Measurements from ENCODE around the gene RPS25.

Gene RPS25

DNA sequence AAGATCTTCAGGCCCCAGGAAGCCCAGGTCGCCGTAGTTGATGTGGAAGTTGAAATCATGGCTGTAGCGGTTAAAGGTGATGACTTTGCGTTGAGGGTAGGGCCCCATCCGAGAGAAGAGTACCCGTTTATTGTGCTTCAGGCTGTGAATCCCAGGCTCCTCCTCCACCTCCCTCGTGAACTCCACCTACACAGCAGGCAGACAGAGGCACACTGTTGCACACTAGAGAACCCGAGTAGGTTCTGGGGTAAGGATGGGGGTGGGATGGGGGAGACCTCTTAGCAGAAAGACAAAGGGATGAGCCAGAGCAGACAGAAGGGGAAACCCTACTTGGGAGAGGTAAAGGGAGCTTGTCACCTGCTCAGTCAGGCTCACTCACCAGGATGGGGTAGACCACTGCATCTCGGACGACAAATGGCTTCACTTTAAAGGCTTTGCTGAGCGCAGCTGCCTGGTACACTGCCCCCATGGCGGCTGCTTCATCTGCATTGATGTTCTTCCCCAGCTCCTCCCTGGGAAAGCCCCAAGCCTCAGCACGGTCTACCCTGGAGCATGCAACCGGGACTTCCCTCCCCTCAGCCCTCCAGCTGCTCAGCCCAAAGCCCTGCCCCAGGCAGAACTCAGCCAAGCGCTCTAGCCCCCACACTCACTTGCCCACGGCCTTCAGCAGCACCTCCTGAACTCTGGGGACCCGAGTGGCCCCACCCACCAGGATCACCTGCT lies 33.5 kb upstream of the RPS25 start:
- no peak overlapping the region for H3K4me3 Mint-ChIP-seq
- TF ChIP-seq, protein P1, sequence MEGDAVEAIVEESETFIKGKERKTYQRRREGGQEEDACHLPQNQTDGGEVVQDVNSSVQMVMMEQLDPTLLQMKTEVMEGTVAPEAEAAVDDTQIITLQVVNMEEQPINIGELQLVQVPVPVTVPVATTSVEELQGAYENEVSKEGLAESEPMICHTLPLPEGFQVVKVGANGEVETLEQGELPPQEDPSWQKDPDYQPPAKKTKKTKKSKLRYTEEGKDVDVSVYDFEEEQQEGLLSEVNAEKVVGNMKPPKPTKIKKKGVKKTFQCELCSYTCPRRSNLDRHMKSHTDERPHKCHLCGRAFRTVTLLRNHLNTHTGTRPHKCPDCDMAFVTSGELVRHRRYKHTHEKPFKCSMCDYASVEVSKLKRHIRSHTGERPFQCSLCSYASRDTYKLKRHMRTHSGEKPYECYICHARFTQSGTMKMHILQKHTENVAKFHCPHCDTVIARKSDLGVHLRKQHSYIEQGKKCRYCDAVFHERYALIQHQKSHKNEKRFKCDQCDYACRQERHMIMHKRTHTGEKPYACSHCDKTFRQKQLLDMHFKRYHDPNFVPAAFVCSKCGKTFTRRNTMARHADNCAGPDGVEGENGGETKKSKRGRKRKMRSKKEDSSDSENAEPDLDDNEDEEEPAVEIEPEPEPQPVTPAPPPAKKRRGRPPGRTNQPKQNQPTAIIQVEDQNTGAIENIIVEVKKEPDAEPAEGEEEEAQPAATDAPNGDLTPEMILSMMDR (IDR thresholded peaks at IDR 0.05; ENCODE audit: unreplicated experiment in 3 of 3): no peak
- no peaks in the 10 kb centered on the region for H3K27me3 Mint-ChIP-seq (ENCODE audit: low read depth)
- H3K36me3 Mint-ChIP-seq (ENCODE audit: low read depth): peaks cover 72% of the 10 kb centered on the region
- no peaks in the 10 kb centered on the region for H3K9me3 Mint-ChIP-seq
- H3K4me1 Mint-ChIP-seq: peaks cover 16% of the 10 kb centered on the region
- no peak overlapping the region for H3K27ac Mint-ChIP-seq

DNA sequence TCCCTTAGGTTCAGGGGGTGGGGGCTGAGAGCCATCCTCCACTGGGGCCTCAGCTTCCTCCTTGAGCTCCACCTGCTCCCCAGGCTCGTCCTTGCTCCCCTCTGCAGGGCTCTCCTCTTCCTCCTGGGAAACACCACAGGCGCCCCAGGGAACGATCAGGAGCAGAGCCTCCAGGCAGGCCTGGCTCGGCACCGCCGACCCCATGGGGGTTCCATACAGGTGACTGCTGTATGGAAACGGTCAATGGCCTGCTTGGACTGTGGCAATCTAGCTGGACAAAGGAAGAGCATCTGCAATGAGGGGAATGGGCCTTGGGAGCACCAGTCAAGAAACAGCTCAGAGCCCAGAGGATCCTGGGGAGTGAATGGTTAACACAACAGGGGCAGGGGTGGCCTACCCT lies 30.9 kb upstream of the RPS25 start:
- no peak overlapping the region for H3K4me3 Mint-ChIP-seq
- H3K27ac Mint-ChIP-seq: no peak overlapping the region
- H3K36me3 Mint-ChIP-seq (ENCODE audit: low read depth): peaks cover 67% of the 10 kb centered on the region
- TF ChIP-seq, protein P1 (IDR thresholded peaks at IDR 0.05; ENCODE audit: unreplicated experiment in 3 of 3): no peak
- H3K27me3 Mint-ChIP-seq (ENCODE audit: low read depth): no peaks in the 10 kb centered on the region
- H3K9me3 Mint-ChIP-seq: no peaks in the 10 kb centered on the region
- peaks cover 7% of the 10 kb centered on the region for H3K4me1 Mint-ChIP-seq

DNA sequence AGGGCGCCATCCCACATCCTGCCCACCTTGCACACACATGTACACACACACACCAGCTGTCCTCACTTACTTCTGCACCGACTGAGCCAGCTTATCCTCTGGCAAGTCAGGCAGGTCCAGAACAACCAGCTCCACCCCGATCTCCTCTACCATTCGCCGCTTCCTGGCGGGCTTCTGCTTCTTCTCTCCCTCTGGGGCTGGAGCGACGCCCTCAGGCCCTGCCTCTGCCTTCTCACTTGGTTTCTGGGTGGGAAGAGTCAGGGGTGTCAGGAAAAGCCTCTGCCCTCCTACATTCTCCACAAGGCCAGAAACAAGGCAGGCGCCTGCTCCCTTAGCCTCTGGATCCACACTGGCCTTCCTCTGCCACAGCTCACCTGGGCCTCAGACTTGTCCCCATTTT lies 30.5 kb upstream of the RPS25 start:
- TF ChIP-seq, protein P1 (IDR thresholded peaks at IDR 0.05; ENCODE audit: unreplicated experiment in 3 of 3): no peak
- Mint-ChIP-seq H3K36me3 (ENCODE audit: low read depth) (peaks cover 63% of the 10 kb centered on the region), H3K9me3 (no peaks in the 10 kb centered on the region)

DNA sequence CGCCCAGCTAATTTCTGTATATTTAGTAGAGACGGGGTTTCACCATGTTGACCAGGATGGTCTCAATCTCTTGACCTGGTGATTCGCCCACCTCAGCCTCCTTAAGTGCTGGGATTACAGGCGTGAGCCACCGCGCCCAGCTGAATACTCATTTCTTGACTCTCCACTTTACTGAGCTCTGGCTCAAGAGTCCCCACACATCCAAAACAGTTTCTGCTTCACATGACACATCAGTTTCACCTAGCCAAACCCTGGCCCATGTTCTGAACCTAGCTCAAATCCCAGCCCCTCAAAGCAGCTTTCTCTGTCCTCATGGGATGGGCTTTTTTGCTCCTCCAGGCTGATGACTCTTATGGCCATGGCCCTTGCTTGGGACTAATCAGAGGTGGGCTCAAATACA lies 29.1 kb upstream of the RPS25 start:
- H3K27me3 Mint-ChIP-seq (ENCODE audit: low read depth): no peaks in the 10 kb centered on the region
- H3K4me1 Mint-ChIP-seq: no peaks in the 10 kb centered on the region
- no peak overlapping the region for H3K27ac Mint-ChIP-seq
- no peaks in the 10 kb centered on the region for H3K9me3 Mint-ChIP-seq
- TF ChIP-seq, protein P1 (IDR thresholded peaks at IDR 0.05; ENCODE audit: unreplicated experiment in 3 of 3): no peak
- peaks cover 50% of the 10 kb centered on the region for H3K36me3 Mint-ChIP-seq (ENCODE audit: low read depth)
- H3K4me3 Mint-ChIP-seq: no peak overlapping the region

More for the DNA sequence above, 30.5 kb upstream of the RPS25 start:
- no peaks in the 10 kb centered on the region for H3K27me3 Mint-ChIP-seq (ENCODE audit: low read depth)
- peaks cover 7% of the 10 kb centered on the region for H3K4me1 Mint-ChIP-seq
- no peak overlapping the region for H3K27ac Mint-ChIP-seq
- no peak overlapping the region for H3K4me3 Mint-ChIP-seq

DNA sequence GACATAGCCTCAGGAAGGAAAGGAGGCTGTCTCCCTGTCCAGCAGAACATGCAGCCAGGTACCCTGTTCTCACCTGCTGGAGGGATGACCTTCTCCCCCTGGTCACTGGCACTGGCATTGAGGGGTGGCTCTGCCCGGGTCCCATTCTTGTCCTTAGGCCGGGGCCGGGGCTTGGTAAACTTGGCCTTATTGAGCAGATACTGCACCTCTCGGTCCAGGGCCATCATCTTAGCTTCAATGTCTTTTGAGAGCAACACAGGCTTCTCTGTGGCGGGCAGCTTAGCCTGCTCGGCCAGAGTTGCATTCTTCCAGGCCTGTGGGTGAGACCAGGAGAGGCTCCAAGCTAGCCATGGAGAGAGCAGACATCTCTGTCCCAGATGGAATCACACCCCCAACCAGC lies 28.3 kb upstream of the RPS25 start:
- H3K27me3 Mint-ChIP-seq (ENCODE audit: low read depth): no peaks in the 10 kb centered on the region
- H3K9me3 Mint-ChIP-seq: no peaks in the 10 kb centered on the region
- TF ChIP-seq, protein P1 (IDR thresholded peaks at IDR 0.05; ENCODE audit: unreplicated experiment in 3 of 3): no peak
- H3K4me1 Mint-ChIP-seq: no peaks in the 10 kb centered on the region
- H3K27ac Mint-ChIP-seq: no peak overlapping the region
- H3K36me3 Mint-ChIP-seq (ENCODE audit: low read depth): peaks cover 46% of the 10 kb centered on the region
- H3K4me3 Mint-ChIP-seq: no peak overlapping the region

DNA sequence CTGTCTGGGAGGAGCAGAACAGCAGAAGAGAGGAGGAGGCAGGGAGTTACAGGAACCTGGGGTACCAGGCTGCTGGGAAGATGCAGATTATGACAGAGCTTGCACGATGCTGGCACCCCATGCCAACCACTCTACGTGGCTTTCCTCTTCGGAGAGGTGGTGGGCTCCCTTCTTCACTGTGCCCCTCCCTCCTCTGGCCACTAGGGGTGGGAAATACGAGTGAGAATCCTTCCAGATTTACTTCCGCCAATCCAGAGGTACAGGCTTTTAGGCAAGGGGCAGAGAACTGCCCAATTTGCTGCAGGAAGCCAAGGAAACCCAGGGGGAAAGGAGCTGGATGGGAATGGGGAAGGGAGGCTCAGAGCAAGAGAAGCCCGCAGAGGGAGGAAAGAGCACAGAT lies 26.6 kb upstream of the RPS25 start:
- TF ChIP-seq, protein P1 (IDR thresholded peaks at IDR 0.05; ENCODE audit: unreplicated experiment in 3 of 3): no peak
- no peak overlapping the region for H3K27ac Mint-ChIP-seq
- H3K27me3 Mint-ChIP-seq (ENCODE audit: low read depth): no peaks in the 10 kb centered on the region
- no peaks in the 10 kb centered on the region for H3K4me1 Mint-ChIP-seq
- H3K9me3 Mint-ChIP-seq: no peaks in the 10 kb centered on the region
- H3K36me3 Mint-ChIP-seq (ENCODE audit: low read depth): peaks cover 36% of the 10 kb centered on the region
- H3K4me3 Mint-ChIP-seq: no peak overlapping the region

All from nephron (organoid).